ENCODE measurements around the gene MYCBP2. TPM values are rescaled to one million over a fixed set of nuclear protein-coding genes. Genes with fewer than 3 reads are reported as not detected.

Gene MYCBP2
- total RNA-seq, 4 donors from 2014 or later: 42.4 to 262 (median 71.0) TPM

- no peak overlapping the region for H3K4me3 ChIP-seq
- H3K36me3 ChIP-seq: no peaks in the 10 kb centered on the region
- H3K27me3 ChIP-seq: no peaks in the 10 kb centered on the region
- no peak for DNase-seq
- no peak overlapping the region for H3K27ac ChIP-seq
- TF ChIP-seq, protein P1, sequence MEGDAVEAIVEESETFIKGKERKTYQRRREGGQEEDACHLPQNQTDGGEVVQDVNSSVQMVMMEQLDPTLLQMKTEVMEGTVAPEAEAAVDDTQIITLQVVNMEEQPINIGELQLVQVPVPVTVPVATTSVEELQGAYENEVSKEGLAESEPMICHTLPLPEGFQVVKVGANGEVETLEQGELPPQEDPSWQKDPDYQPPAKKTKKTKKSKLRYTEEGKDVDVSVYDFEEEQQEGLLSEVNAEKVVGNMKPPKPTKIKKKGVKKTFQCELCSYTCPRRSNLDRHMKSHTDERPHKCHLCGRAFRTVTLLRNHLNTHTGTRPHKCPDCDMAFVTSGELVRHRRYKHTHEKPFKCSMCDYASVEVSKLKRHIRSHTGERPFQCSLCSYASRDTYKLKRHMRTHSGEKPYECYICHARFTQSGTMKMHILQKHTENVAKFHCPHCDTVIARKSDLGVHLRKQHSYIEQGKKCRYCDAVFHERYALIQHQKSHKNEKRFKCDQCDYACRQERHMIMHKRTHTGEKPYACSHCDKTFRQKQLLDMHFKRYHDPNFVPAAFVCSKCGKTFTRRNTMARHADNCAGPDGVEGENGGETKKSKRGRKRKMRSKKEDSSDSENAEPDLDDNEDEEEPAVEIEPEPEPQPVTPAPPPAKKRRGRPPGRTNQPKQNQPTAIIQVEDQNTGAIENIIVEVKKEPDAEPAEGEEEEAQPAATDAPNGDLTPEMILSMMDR (IDR thresholded peaks at IDR 0.05): no peak
- no peak for TF ChIP-seq POLR2A (IDR thresholded peaks at IDR 0.05)
- no peaks in the 10 kb centered on the region for H3K9me3 ChIP-seq
- H3K4me1 ChIP-seq: no peaks in the 10 kb centered on the region
These were observed 93.7 kb downstream of the MYCBP2 start for GRCh38 chr13:77233159-77233558.

DNA sequence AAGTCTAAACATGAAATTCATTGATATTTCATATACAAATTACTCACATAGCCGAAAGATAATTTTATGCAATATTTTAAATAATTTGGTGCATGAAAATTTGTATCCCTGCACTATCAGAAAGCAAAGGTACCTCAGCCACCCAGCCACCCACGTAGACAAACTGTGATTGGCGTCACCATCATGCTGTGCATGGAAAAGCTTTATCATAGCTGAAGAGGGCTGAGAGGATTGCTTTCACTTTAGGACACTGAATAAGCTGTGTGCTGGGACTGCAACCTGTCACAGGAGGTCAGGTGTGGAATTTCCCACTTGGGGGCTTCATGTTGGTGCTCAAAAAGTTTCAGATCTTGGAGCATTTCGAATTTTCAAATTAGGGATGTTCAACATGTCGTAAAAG lies 96.3 kb downstream of the MYCBP2 start:
- Histone ChIP-seq H3K4me3 (no peak overlapping the region), H3K9me3 (no peaks in the 10 kb centered on the region), H3K27ac (no peak overlapping the region), H3K4me1 (no peaks in the 10 kb centered on the region), H3K36me3 (no peaks in the 10 kb centered on the region), H3K27me3 (no peaks in the 10 kb centered on the region)
- TF ChIP-seq, protein P1 (IDR thresholded peaks at IDR 0.05): no peak
- TF ChIP-seq POLR2A (IDR thresholded peaks at IDR 0.05): no peak
- DNase-seq: no peak

GRCh38 chr13:77225946-77226345 lies 100.9 kb downstream of the MYCBP2 start:
- Histone ChIP-seq H3K27me3 (no peaks in the 10 kb centered on the region), H3K36me3 (no peaks in the 10 kb centered on the region), H3K27ac (no peak overlapping the region), H3K4me1 (no peaks in the 10 kb centered on the region), H3K4me3 (no peak overlapping the region), H3K9me3 (no peaks in the 10 kb centered on the region)
- DNase-seq: no peak
- TF ChIP-seq, protein P1 (IDR thresholded peaks at IDR 0.05): no peak
- TF ChIP-seq POLR2A (IDR thresholded peaks at IDR 0.05): no peak

DNA sequence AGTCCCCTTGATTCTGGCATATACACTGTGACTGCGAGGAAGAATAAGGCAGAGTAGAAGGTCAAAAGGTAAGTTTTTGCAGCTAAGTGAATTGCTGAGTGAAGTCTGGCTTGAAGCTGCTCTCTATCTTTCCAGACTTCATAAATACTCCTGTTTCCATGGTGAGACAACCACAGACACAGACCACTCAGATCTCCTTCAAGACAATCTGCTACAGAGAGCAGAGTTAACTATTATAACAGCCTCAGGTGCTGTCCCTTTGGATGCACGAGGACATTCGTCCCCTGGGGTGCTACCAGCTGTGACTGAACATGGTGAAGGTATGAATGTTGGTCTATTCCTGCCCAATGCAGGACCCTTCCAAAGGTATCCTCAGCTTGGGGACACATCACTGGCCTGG lies 104.0 kb downstream of the MYCBP2 start:
- DNase-seq: no peak
- Histone ChIP-seq H3K9me3 (no peaks in the 10 kb centered on the region), H3K27me3 (no peaks in the 10 kb centered on the region), H3K27ac (no peak overlapping the region), H3K36me3 (peaks cover 0 to 2% (median 0%) of the 10 kb centered on the region in 3 donors), H3K4me3 (no peak overlapping the region), H3K4me1 (no peaks in the 10 kb centered on the region)
- TF ChIP-seq, protein P1 (IDR thresholded peaks at IDR 0.05): no peak
- no peak for TF ChIP-seq POLR2A (IDR thresholded peaks at IDR 0.05)

GRCh38 chr13:77222000-77222690 lies 104.7 kb downstream of the MYCBP2 start:
- TF ChIP-seq, protein P1 (IDR thresholded peaks at IDR 0.05): no peak
- no peak for TF ChIP-seq POLR2A (IDR thresholded peaks at IDR 0.05)
- Histone ChIP-seq H3K27me3 (no peaks in the 10 kb centered on the region), H3K4me1 (no peaks in the 10 kb centered on the region), H3K36me3 (peaks cover 0 to 10% (median 0%) of the 10 kb centered on the region in 3 donors), H3K9me3 (no peaks in the 10 kb centered on the region), H3K27ac (no peak overlapping the region), H3K4me3 (no peak overlapping the region)
- DNase-seq: no peak
